Activated CD4-positive, alpha-beta memory T cell treated with anti-CD3 and anti-CD28 coated beads for 36 hours (primary cell): ENCODE data around the gene LTA4H. TPM values are rescaled to one million over a fixed set of nuclear protein-coding genes. Genes with fewer than 3 reads are reported as not detected.

Source experiments
- CTCF ChIA-PET: fragments of 350-600 bp; sonication (Branson Sonifier 250); formaldehyde crosslinking; loops from one replicate; lab custom pipeline; 2021; ENCODE audit warnings: antibody characterized with exemption, inconsistent platforms; lab: Charles Lee
- POLR2A ChIA-PET: fragments of 350-600 bp; sonication (Branson Sonifier 250); formaldehyde crosslinking; loops from one replicate; lab custom pipeline; 2021; ENCODE audit warnings: antibody characterized with exemption; lab: Charles Lee
- DNase-seq: peaks from one replicate; pipeline ENCODE4 v3.0.0-alpha.2; 2020
- H3K27ac Mint-ChIP-seq: one replicate; pipeline ENCODE4 v1.8.0; 2021; ENCODE audit warnings: mixed read lengths
- H3K27me3 Mint-ChIP-seq: one replicate; pipeline ENCODE4 v1.8.0; 2021; ENCODE audit warnings: mixed read lengths
- H3K36me3 Mint-ChIP-seq: one replicate; pipeline ENCODE4 v1.8.0; 2021; ENCODE audit warnings: mixed read lengths
- H3K4me1 Mint-ChIP-seq: one replicate; pipeline ENCODE4 v1.8.0; 2021; ENCODE audit warnings: low read depth, mixed read lengths
- H3K4me3 Mint-ChIP-seq: one replicate; pipeline ENCODE4 v1.8.0; 2021; ENCODE audit warnings: mild to moderate bottlenecking, mixed read lengths
- H3K9me3 Mint-ChIP-seq: one replicate; pipeline ENCODE4 v1.8.0; 2021; ENCODE audit warnings: mixed read lengths
- intact Hi-C: fragments of 100-400 bp; cut with micrococcal nuclease; formaldehyde crosslinking; loops from one replicate; pipeline ENCODE4 v1.15.1; 2023
- total RNA-seq, 2 experiments: library from RNA; stranded (reverse); gene quantifications; one replicate each; pipeline ENCODE4 v1.2.3, GENCODE V29; 2021

The LTA4H gene
- total RNA-seq: 100 to 1,000 TPM; 106 to 110 TPM

- ChIA-PET POLR2A (interaction anchor here (0.7 to 1.4 kb wide), 9 partner anchors 10 to 562 kb away, joined by 3 to 7 read pairs (median 3); partner anchors contain the start of genes AMDHD1, CCDC38 and METAP2), CTCF (interaction anchor here (0.8 to 2.0 kb wide), 7 partner anchors 37 to 481 kb away, joined by 3 to 9 read pairs (median 3); no protein-coding TSS in a partner anchor)
- Mint-ChIP-seq H3K36me3 (no peaks in the 10 kb centered on the region), H3K9me3 (no peaks in the 10 kb centered on the region), H3K4me3 (no peak within 1 kb of the TSS), H3K27ac (no peak within 1 kb of the TSS), H3K27me3 (no peaks in the 10 kb centered on the region), H3K4me1 (peaks cover 13% of the 10 kb centered on the region)
- DNase-seq: peak; percentile 97
- intact Hi-C loops: loop anchor here (1.0 to 5.0 kb wide), 8 partner anchors 12 to 1033 kb away; partner anchors contain the start of genes AMDHD1, FGD6, NDUFA12 and NEDD1
These were observed at the start of gene LTA4H for GRCh38 chr12:96035283-96036236. TSS of gene LTA4H (minus strand) at chr12:96035587. CDS start at chr12:96035519, 68 bp downstream.

GRCh38 chr12:96084624-96085023, 49.2 kb upstream of the LTA4H start:
- intact Hi-C loops: no loop called here
- no peaks in the 10 kb centered on the region for H3K36me3 Mint-ChIP-seq
- POLR2A ChIA-PET: no interaction called here

GRCh38 chr12:96083020-96083719, 47.8 kb upstream of the LTA4H start:
- no peaks in the 10 kb centered on the region for H3K27me3 Mint-ChIP-seq
- peaks cover 10% of the 10 kb centered on the region for H3K9me3 Mint-ChIP-seq
- no peak for DNase-seq
- no peak overlapping the region for H3K4me3 Mint-ChIP-seq
- H3K4me1 Mint-ChIP-seq: peaks cover 11% of the 10 kb centered on the region
- intact Hi-C loops: no loop called here
- CTCF ChIA-PET: no interaction called here
- H3K36me3 Mint-ChIP-seq: no peaks in the 10 kb centered on the region
- POLR2A ChIA-PET: no interaction called here
- no peak overlapping the region for H3K27ac Mint-ChIP-seq

More at GRCh38 chr12:96084624-96085023, 49.2 kb upstream of the LTA4H start:
- peaks cover 11% of the 10 kb centered on the region for H3K4me1 Mint-ChIP-seq
- peaks cover 11% of the 10 kb centered on the region for H3K9me3 Mint-ChIP-seq
- no peak overlapping the region for H3K27ac Mint-ChIP-seq
- H3K4me3 Mint-ChIP-seq: no peak overlapping the region
- no peak for DNase-seq
- no peaks in the 10 kb centered on the region for H3K27me3 Mint-ChIP-seq
- CTCF ChIA-PET: no interaction called here

GRCh38 chr12:96081596-96081995, 46.2 kb upstream of the LTA4H start:
- CTCF ChIA-PET: no interaction called here
- POLR2A ChIA-PET: no interaction called here
- Mint-ChIP-seq H3K4me3 (no peak overlapping the region), H3K36me3 (no peaks in the 10 kb centered on the region), H3K27me3 (no peaks in the 10 kb centered on the region), H3K27ac (no peak overlapping the region), H3K9me3 (peaks cover 5% of the 10 kb centered on the region), H3K4me1 (peaks cover 11% of the 10 kb centered on the region)
- DNase-seq: no peak
- intact Hi-C loops: no loop called here

- intact Hi-C loops: no loop called here
- DNase-seq: no peak
- Mint-ChIP-seq H3K27ac (no peak overlapping the region), H3K4me3 (no peak overlapping the region), H3K4me1 (peaks cover 3% of the 10 kb centered on the region), H3K36me3 (no peaks in the 10 kb centered on the region), H3K9me3 (no peaks in the 10 kb centered on the region), H3K27me3 (peaks cover 1% of the 10 kb centered on the region)
- ChIA-PET POLR2A (interaction anchor here (0.6 kb wide), 1 partner anchor 109 kb away, joined by 3 read pairs; no protein-coding TSS in a partner anchor), CTCF (interaction anchor here (0.9 kb wide), 1 partner anchor 137 kb away, joined by 3 read pairs; no protein-coding TSS in a partner anchor)
These were observed 43.1 kb upstream of the LTA4H start for GRCh38 chr12:96078231-96079135.

- no peak overlapping the region for H3K27ac Mint-ChIP-seq
- H3K27me3 Mint-ChIP-seq: peaks cover 1% of the 10 kb centered on the region
- H3K9me3 Mint-ChIP-seq: no peaks in the 10 kb centered on the region
- DNase-seq: no peak
- no peaks in the 10 kb centered on the region for H3K36me3 Mint-ChIP-seq
- CTCF ChIA-PET: no interaction called here
- POLR2A ChIA-PET: no interaction called here
- peaks cover 5% of the 10 kb centered on the region for H3K4me1 Mint-ChIP-seq
- intact Hi-C loops: no loop called here
- no peak overlapping the region for H3K4me3 Mint-ChIP-seq
These were observed 41.7 kb upstream of the LTA4H start for GRCh38 chr12:96077081-96077480.

GRCh38 chr12:96075560-96075959, 40.2 kb upstream of the LTA4H start:
- H3K27me3 Mint-ChIP-seq: peaks cover 1% of the 10 kb centered on the region
- no peak overlapping the region for H3K27ac Mint-ChIP-seq
- H3K9me3 Mint-ChIP-seq: no peaks in the 10 kb centered on the region
- POLR2A ChIA-PET: no interaction called here
- H3K4me1 Mint-ChIP-seq: peaks cover 12% of the 10 kb centered on the region
- intact Hi-C loops: no loop called here
- CTCF ChIA-PET: no interaction called here
- H3K36me3 Mint-ChIP-seq: no peaks in the 10 kb centered on the region
- no peak for DNase-seq
- no peak overlapping the region for H3K4me3 Mint-ChIP-seq

- Mint-ChIP-seq H3K9me3 (no peaks in the 10 kb centered on the region), H3K4me1 (peaks cover 14% of the 10 kb centered on the region), H3K27ac (no peak overlapping the region), H3K4me3 (no peak overlapping the region), H3K27me3 (peaks cover 1% of the 10 kb centered on the region), H3K36me3 (no peaks in the 10 kb centered on the region)
- ChIA-PET POLR2A (no interaction called here), CTCF (interaction anchor here (0.8 to 2.2 kb wide), 2 partner anchors 138 to 142 kb away, joined by 3 to 14 read pairs; no protein-coding TSS in a partner anchor)
- DNase-seq: no peak
- intact Hi-C loops: no loop called here
These were observed 38.3 kb upstream of the LTA4H start for GRCh38 chr12:96073346-96074330.

- CTCF ChIA-PET: interaction anchor here (1.0 kb wide), 1 partner anchor 145 kb away, joined by 5 read pairs; no protein-coding TSS in a partner anchor
- POLR2A ChIA-PET: no interaction called here
- H3K36me3 Mint-ChIP-seq: no peaks in the 10 kb centered on the region
- DNase-seq: no peak
- no peak overlapping the region for H3K27ac Mint-ChIP-seq
- peaks cover 1% of the 10 kb centered on the region for H3K27me3 Mint-ChIP-seq
- H3K4me3 Mint-ChIP-seq: no peak overlapping the region
- H3K4me1 Mint-ChIP-seq: peaks cover 14% of the 10 kb centered on the region
- intact Hi-C loops: no loop called here
- H3K9me3 Mint-ChIP-seq: no peaks in the 10 kb centered on the region
These were observed 35.4 kb upstream of the LTA4H start for GRCh38 chr12:96070670-96071279.
